SK-N-SH treated with all-trans-retinoic acid at 6 μM for 48 hours (cell line): ENCODE data around the gene CLDN14.
"Not testable (repeated sequence)": the region's sequence is repeated elsewhere in the genome, so short reads cannot be mapped to it uniquely, and the experiment has no call there.

ENCODE experiments used
- ATAC-seq: fragments of 200-7000 bp; cut with Tn5 transposase; 3 replicates; pipeline ENCODE4 v1.9.1; 2020; ENCODE audit warnings: mild to moderate bottlenecking, moderate library complexity
- ARNTL ChIP-seq: fragments of 450-650 bp; formaldehyde crosslinking; IDR thresholded peaks from 2 replicates; pipeline ENCODE4 v1.5.0; 2020; ENCODE audit warnings: low read depth, mild to moderate bottlenecking, moderate library complexity, borderline replicate concordance
- BACH2 ChIP-seq: fragments of 250-450 bp; sonication (Bioruptor Pico); IDR thresholded peaks from 2 replicates; pipeline ENCODE4 v1.9.0; 2021; ENCODE audit warnings: mild to moderate bottlenecking, borderline replicate concordance
- PPARA ChIP-seq: fragments of 250-450 bp; sonication (Bioruptor Pico); IDR thresholded peaks from 2 replicates; pipeline ENCODE4 v1.5.0; 2020; ENCODE audit warnings: mild to moderate bottlenecking, borderline replicate concordance
- SNAI2 ChIP-seq: fragments of 250-450 bp; sonication (Bioruptor Pico); IDR thresholded peaks from 2 replicates; pipeline ENCODE4 v1.5.0; 2020; ENCODE audit warnings: mild to moderate bottlenecking, moderate library complexity
- TCF4 ChIP-seq: fragments of 250-450 bp; sonication (Bioruptor Pico); IDR thresholded peaks from 2 replicates; pipeline ENCODE4 v1.8.0; 2021; ENCODE audit warnings: mild to moderate bottlenecking, moderate library complexity, borderline replicate concordance
- TOX ChIP-seq: fragments of 250-450 bp; sonication (Bioruptor Pico); IDR thresholded peaks from 2 replicates; pipeline ENCODE4 v1.8.0; 2021; ENCODE audit warnings: mild to moderate bottlenecking, moderate library complexity, borderline replicate concordance
- ZC3H10 ChIP-seq: fragments of 250-450 bp; sonication (Bioruptor Pico); IDR thresholded peaks from 2 replicates; pipeline ENCODE4 v1.5.1; 2021; ENCODE audit warnings: mild to moderate bottlenecking, moderate library complexity
- ZFP3 ChIP-seq: fragments of 250-450 bp; sonication (Bioruptor Pico); IDR thresholded peaks from 2 replicates; pipeline ENCODE4 v1.5.0; 2020; ENCODE audit warnings: mild to moderate bottlenecking, moderate library complexity
- ZFP30 ChIP-seq: fragments of 450-650 bp; formaldehyde crosslinking; IDR thresholded peaks from 2 replicates; pipeline ENCODE4 v1.5.0; 2022; ENCODE audit warnings: mild to moderate bottlenecking, moderate library complexity
- ZNF70 ChIP-seq: fragments of 450-650 bp; formaldehyde crosslinking; IDR thresholded peaks from 2 replicates; pipeline ENCODE4 v1.5.0; 2020; ENCODE audit warnings: mild to moderate bottlenecking, moderate library complexity
- ZNF8 ChIP-seq: fragments of 450-650 bp; formaldehyde crosslinking; IDR thresholded peaks from 2 replicates; pipeline ENCODE4 v1.5.0; 2020; ENCODE audit warnings: mild to moderate bottlenecking, moderate library complexity
- TF ChIP-seq, protein P1 (sequence below): fragments of 250-450 bp; sonication (Bioruptor Pico); IDR thresholded peaks from 2 replicates; pipeline ENCODE4 v1.5.1; 2021; ENCODE audit warnings: mild to moderate bottlenecking, moderate library complexity
- TF ChIP-seq, protein P2 (sequence below): fragments of 250-450 bp; sonication (Bioruptor Pico); IDR thresholded peaks from 2 replicates; pipeline ENCODE4 v1.8.0; 2021; ENCODE audit warnings: low read depth, mild to moderate bottlenecking, moderate library complexity, borderline replicate concordance
- TF ChIP-seq, protein P3 (sequence below): fragments of 250-450 bp; sonication (Bioruptor Pico); IDR thresholded peaks from 2 replicates; pipeline ENCODE4 v1.5.0; 2020; ENCODE audit warnings: mild to moderate bottlenecking, moderate library complexity
- TF ChIP-seq, protein P4 (sequence below): fragments of 250-450 bp; sonication (Bioruptor Pico); IDR thresholded peaks from 2 replicates; pipeline ENCODE4 v1.5.1; 2020; ENCODE audit warnings: low read depth, mild to moderate bottlenecking, moderate library complexity
- TF ChIP-seq, protein P5 (sequence below): fragments of 250-450 bp; sonication (Bioruptor Pico); IDR thresholded peaks from 2 replicates; pipeline ENCODE4 v1.8.0; 2020; ENCODE audit warnings: mild to moderate bottlenecking, moderate library complexity, borderline replicate concordance

CLDN14 gene

DNA sequence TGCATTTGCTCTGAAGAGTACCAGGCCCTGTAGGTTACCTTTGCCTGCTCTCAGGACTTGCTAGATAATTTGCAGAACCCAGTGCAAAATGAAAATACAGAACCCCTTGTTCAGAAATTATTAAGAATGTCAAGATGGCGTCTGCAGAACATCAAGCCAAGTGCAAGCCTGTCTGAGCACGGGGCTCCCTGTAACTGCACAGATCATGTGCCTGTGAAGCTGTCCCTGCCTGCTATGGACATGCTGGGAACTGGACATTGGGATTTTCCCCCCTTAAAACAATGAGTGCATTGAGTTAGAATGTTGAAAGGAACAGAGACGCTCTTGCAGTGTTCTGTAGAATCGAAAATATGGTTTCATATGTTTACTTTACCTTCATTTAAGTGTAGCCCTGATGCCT, 2.9 kb downstream of the CLDN14 start (continued):
- TF ChIP-seq, protein P1, sequence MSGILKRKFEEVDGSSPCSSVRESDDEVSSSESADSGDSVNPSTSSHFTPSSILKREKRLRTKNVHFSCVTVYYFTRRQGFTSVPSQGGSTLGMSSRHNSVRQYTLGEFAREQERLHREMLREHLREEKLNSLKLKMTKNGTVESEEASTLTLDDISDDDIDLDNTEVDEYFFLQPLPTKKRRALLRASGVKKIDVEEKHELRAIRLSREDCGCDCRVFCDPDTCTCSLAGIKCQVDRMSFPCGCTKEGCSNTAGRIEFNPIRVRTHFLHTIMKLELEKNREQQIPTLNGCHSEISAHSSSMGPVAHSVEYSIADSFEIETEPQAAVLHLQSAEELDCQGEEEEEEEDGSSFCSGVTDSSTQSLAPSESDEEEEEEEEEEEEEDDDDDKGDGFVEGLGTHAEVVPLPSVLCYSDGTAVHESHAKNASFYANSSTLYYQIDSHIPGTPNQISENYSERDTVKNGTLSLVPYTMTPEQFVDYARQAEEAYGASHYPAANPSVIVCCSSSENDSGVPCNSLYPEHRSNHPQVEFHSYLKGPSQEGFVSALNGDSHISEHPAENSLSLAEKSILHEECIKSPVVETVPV (CRISPR knock-in tag) = no peak
- TF ChIP-seq TCF4 (CRISPR knock-in tag) (no peak), ZFP3 (CRISPR knock-in tag) (no peak)
- TF ChIP-seq, all 23 proteins: peak for 0

DNA sequence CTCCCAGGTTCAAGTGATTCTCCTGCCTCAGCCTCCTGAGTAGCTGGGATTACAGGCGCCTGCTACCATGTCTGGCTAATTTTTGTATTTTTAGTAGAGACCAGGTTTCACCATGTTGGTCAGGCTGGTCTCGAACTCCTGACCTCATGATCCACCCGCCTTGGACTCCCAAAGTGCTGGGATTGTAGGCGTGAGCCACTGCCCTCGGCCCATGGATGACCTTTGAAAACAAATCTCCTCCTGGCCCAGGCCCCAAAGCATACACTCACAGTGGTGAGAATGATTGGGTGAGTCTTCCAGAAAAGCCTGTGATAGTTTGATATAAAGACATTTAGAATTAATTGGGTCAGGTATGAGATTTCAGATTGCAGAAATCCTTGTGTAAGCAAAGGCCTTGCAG, 3.4 kb downstream of the CLDN14 start:
- not testable (repeated sequence) for ATAC-seq

DNA sequence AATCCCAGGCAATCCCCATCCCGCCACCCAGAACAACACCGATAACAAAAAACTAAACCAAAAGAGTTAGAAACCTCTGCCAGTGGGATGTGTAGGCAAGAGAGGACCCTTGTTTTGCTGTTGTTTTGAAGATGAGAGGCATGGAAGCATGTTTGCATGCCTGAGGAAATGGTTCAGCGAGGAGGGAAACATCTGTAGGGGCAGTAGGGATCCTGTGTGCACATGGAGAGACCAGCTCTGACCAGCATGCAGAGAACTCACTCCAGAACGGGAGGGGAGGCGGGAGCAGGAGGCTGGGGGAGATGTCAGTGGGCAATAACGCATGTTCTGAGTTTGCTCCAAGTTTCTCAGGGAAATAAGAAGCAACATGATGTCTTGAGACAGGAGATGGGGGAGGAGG, 5.3 kb downstream of the CLDN14 start:
- no peak for ATAC-seq
- TF ChIP-seq TOX (CRISPR knock-in tag) = no peak
- TF ChIP-seq, protein P2, sequence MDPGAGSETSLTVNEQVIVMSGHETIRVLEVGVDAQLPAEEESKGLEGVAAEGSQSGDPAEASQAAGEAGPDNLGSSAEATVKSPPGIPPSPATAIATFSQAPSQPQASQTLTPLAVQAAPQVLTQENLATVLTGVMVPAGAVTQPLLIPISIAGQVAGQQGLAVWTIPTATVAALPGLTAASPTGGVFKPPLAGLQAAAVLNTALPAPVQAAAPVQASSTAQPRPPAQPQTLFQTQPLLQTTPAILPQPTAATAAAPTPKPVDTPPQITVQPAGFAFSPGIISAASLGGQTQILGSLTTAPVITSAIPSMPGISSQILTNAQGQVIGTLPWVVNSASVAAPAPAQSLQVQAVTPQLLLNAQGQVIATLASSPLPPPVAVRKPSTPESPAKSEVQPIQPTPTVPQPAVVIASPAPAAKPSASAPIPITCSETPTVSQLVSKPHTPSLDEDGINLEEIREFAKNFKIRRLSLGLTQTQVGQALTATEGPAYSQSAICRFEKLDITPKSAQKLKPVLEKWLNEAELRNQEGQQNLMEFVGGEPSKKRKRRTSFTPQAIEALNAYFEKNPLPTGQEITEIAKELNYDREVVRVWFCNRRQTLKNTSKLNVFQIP (CRISPR knock-in tag) = no peak
- TF ChIP-seq ZNF8 (CRISPR knock-in tag) = no peak
- no peak for TF ChIP-seq PPARA (CRISPR knock-in tag)
- TF ChIP-seq, protein P3, sequence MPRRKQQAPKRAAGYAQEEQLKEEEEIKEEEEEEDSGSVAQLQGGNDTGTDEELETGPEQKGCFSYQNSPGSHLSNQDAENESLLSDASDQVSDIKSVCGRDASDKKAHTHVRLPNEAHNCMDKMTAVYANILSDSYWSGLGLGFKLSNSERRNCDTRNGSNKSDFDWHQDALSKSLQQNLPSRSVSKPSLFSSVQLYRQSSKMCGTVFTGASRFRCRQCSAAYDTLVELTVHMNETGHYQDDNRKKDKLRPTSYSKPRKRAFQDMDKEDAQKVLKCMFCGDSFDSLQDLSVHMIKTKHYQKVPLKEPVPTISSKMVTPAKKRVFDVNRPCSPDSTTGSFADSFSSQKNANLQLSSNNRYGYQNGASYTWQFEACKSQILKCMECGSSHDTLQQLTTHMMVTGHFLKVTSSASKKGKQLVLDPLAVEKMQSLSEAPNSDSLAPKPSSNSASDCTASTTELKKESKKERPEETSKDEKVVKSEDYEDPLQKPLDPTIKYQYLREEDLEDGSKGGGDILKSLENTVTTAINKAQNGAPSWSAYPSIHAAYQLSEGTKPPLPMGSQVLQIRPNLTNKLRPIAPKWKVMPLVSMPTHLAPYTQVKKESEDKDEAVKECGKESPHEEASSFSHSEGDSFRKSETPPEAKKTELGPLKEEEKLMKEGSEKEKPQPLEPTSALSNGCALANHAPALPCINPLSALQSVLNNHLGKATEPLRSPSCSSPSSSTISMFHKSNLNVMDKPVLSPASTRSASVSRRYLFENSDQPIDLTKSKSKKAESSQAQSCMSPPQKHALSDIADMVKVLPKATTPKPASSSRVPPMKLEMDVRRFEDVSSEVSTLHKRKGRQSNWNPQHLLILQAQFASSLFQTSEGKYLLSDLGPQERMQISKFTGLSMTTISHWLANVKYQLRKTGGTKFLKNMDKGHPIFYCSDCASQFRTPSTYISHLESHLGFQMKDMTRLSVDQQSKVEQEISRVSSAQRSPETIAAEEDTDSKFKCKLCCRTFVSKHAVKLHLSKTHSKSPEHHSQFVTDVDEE (CRISPR knock-in tag) = no peak
- TF ChIP-seq ZFP30 (CRISPR knock-in tag) = no peak

DNA sequence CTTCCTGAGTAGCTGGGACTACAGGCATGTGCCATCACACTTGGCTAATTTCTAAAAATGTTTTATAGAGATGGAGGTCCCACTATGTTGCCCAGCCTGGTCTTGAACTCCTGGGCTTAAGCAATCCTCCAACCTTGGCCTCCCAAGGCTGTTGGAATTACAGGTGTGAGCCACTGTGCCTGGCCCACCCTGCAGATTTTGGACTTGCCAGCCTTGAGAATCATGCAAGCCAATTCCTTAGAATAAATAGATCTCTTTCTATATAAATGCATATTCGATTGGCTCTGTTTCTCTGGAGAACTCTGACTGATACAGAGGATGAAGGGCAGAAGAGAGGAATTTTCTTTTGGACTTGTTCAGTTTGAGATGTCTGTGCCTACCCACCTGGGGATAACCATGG, 6.7 kb downstream of the CLDN14 start:
- TF ChIP-seq ZC3H10 (CRISPR knock-in tag) = no peak
- TF ChIP-seq ARNTL (CRISPR knock-in tag) = no peak
- TF ChIP-seq ZNF70 = no peak
- TF ChIP-seq, protein P2 (CRISPR knock-in tag) = no peak
- TF ChIP-seq BACH2 (CRISPR knock-in tag) = no peak
- TF ChIP-seq, protein P4, sequence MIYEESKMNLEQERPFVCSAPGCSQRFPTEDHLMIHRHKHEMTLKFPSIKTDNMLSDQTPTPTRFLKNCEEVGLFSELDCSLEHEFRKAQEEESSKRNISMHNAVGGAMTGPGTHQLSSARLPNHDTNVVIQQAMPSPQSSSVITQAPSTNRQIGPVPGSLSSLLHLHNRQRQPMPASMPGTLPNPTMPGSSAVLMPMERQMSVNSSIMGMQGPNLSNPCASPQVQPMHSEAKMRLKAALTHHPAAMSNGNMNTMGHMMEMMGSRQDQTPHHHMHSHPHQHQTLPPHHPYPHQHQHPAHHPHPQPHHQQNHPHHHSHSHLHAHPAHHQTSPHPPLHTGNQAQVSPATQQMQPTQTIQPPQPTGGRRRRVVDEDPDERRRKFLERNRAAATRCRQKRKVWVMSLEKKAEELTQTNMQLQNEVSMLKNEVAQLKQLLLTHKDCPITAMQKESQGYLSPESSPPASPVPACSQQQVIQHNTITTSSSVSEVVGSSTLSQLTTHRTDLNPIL = no peak
- TF ChIP-seq, protein P5, sequence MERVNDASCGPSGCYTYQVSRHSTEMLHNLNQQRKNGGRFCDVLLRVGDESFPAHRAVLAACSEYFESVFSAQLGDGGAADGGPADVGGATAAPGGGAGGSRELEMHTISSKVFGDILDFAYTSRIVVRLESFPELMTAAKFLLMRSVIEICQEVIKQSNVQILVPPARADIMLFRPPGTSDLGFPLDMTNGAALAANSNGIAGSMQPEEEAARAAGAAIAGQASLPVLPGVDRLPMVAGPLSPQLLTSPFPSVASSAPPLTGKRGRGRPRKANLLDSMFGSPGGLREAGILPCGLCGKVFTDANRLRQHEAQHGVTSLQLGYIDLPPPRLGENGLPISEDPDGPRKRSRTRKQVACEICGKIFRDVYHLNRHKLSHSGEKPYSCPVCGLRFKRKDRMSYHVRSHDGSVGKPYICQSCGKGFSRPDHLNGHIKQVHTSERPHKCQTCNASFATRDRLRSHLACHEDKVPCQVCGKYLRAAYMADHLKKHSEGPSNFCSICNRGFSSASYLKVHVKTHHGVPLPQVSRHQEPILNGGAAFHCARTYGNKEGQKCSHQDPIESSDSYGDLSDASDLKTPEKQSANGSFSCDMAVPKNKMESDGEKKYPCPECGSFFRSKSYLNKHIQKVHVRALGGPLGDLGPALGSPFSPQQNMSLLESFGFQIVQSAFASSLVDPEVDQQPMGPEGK = no peak
- TF ChIP-seq SNAI2 (CRISPR knock-in tag) = no peak
- TF ChIP-seq, protein P3 (CRISPR knock-in tag) = no peak
- TF ChIP-seq ZFP3 (CRISPR knock-in tag) = no peak
- TF ChIP-seq ZNF8 (CRISPR knock-in tag) = no peak
- TF ChIP-seq, all 23 proteins: peak for 0
- ATAC-seq = no peak
